ENCODE measurements around the gene PPP1R13L.

DNA sequence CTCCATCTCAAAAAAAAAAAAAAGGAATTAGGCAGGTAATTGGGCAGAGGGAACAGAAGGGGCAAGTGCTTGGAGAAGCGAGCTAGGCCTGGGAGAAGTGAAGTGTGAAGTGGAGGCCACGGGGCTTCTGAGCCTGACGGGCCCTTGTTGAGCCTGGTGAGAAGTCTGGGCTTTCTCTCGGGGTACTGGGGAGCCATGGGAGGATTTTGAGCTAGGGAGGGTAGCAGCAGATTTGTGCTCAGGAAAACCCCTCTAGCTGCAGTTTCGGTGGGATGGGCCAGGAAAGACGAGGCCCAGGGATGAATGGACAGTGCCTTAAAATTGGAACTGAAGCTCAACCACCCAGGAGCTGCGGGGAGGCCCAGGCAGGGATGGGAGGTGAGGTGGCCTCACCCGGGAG lies 9.6 kb upstream of the PPP1R13L start:
- TF ChIP-seq POLR2A (IDR thresholded peaks at IDR 0.05; ENCODE audit: low read length) (no peak), GATA1 (IDR thresholded peaks at IDR 0.05; ENCODE audit: low read depth, low read length) (no peak)

Data from erythroblast (primary cell).